Adipose tissue (tissue), 3 donors: Measurements from ENCODE around the gene PIGT. TPM values are rescaled to one million over a fixed set of nuclear protein-coding genes. Genes with fewer than 3 reads are reported as not detected.
A peak's percentile ranks its signal among the peaks of the same experiment; 100 is the strongest.

ENCODE experiments used
- H3K27ac ChIP-seq: one replicate; pipeline ENCODE4 v1.5.1; 2013; ENCODE audit warnings: low read depth, low read length
- WGBS, 3 donors: extraction: QIAGEN DNeasy Blood & Tissue Kit; methylation state at CpG; one replicate each; pipeline ENCODE4 v1.1.7; 2013; 5-methylcytosine and 5-hydroxymethylcytosine counted together
- polyA plus RNA-seq, 3 donors: library from polyadenylated mRNA; stranded (reverse); fragments of 200-250 nt; gene quantifications; one replicate each; pipeline ENCODE4 v1.2.3, GENCODE V29; 2013
- donor health status: healthy with polysubstance abuse.
- donor health status: Bipolar disorder and iron deficiency.
- donor health status: healthy.

The PIGT gene
- 10 to 100 TPM; 45.9 to 73.5 (median 62.2) TPM for polyA plus RNA-seq

- 0% methylated on average over 50 to 52 of the region's 52 CpGs for WGBS, 3 donors
- H3K27ac ChIP-seq: peak within 1 kb of the TSS; percentile 38
Measured at GRCh38 chr20:45415822-45416637, at the start of gene PIGT. Gene PIGT, plus strand, starts transcription at chr20:45416141. Its CDS starts 16 bp downstream, at chr20:45416157.

GRCh38 chr20:45366192-45366591 lies 49.7 kb upstream of the PIGT start:
- no peak overlapping the region for H3K27ac ChIP-seq
- 80 to 93% (median 91%) methylated on average over 1 of the region's 1 CpG for WGBS, 3 donors

GRCh38 chr20:45366631-45367030 lies 49.3 kb upstream of the PIGT start:
- WGBS, 3 donors: 84 to 92% (median 90%) methylated on average over 11 of the region's 11 CpGs

GRCh38 chr20:45367126-45367525 lies 48.8 kb upstream of the PIGT start:
- H3K27ac ChIP-seq: no peak overlapping the region

More at GRCh38 chr20:45366631-45367030, 49.3 kb upstream of the PIGT start:
- no peak overlapping the region for H3K27ac ChIP-seq

- H3K27ac ChIP-seq: no peak overlapping the region
Measured at GRCh38 chr20:45368221-45368980, 47.5 kb upstream of the PIGT start.

GRCh38 chr20:45370571-45371160 lies 45.3 kb upstream of the PIGT start:
- H3K27ac ChIP-seq: no peak overlapping the region
- WGBS, 3 donors: 80 to 92% (median 84%) methylated on average over 3 of the region's 3 CpGs

More at GRCh38 chr20:45368221-45368980, 47.5 kb upstream of the PIGT start:
- WGBS, 3 donors: 54 to 75% (median 57%) methylated on average over 6 of the region's 6 CpGs

- H3K27ac ChIP-seq: no peak overlapping the region
- 88 to 94% (median 93%) methylated on average over 10 of the region's 10 CpGs for WGBS, 3 donors
Measured at GRCh38 chr20:45372241-45372640, 43.7 kb upstream of the PIGT start.

GRCh38 chr20:45372646-45373352 lies 43.1 kb upstream of the PIGT start:
- 37 to 43% (median 40%) methylated on average over 30 of the region's 30 CpGs for WGBS, 3 donors
- H3K27ac ChIP-seq: no peak overlapping the region

GRCh38 chr20:45373353-45374100 lies 42.4 kb upstream of the PIGT start:
- WGBS, 3 donors: 2 to 6% (median 3%) methylated on average over 38 of the region's 38 CpGs

GRCh38 chr20:45374101-45374467 lies 41.9 kb upstream of the PIGT start:
- no peak overlapping the region for H3K27ac ChIP-seq

More at GRCh38 chr20:45373353-45374100, 42.4 kb upstream of the PIGT start:
- H3K27ac ChIP-seq: no peak overlapping the region

GRCh38 chr20:45374966-45375365 lies 41.0 kb upstream of the PIGT start:
- WGBS, 3 donors: 92 to 97% (median 95%) methylated on average over 14 of the region's 14 CpGs
- H3K27ac ChIP-seq: no peak overlapping the region

More at GRCh38 chr20:45374101-45374467, 41.9 kb upstream of the PIGT start:
- WGBS, 3 donors: 55 to 58% (median 57%) methylated on average over 9 of the region's 9 CpGs

- WGBS, 3 donors: 81 to 89% (median 82%) methylated on average over 11 of the region's 11 CpGs
- no peak overlapping the region for H3K27ac ChIP-seq
Measured at GRCh38 chr20:45377269-45377668, 38.7 kb upstream of the PIGT start.

GRCh38 chr20:45378191-45378590 lies 37.8 kb upstream of the PIGT start, which contains the start of gene TP53TG5:
Gene TP53TG5, minus strand, starts transcription at chr20:45378325. Its CDS starts 89 bp downstream, at chr20:45378236.
- H3K27ac ChIP-seq: no peak within 1 kb of the TSS
- WGBS, 3 donors: 82 to 100% (median 87%) methylated on average over 1 of the region's 1 CpG

- 93 to 95% (median 93%) methylated on average over 1 of the region's 1 CpG for WGBS, 3 donors
- no peak overlapping the region for H3K27ac ChIP-seq
Measured at GRCh38 chr20:45387274-45387673, 28.7 kb upstream of the PIGT start.

- H3K27ac ChIP-seq: no peak overlapping the region
- 95 to 97% (median 96%) methylated on average over 2 of the region's 2 CpGs for WGBS, 3 donors
Measured at GRCh38 chr20:45390931-45391330, 25.0 kb upstream of the PIGT start.

GRCh38 chr20:45391559-45391958 lies 24.4 kb upstream of the PIGT start:
- H3K27ac ChIP-seq: no peak overlapping the region
- 74 to 83% (median 77%) methylated on average over 2 of the region's 2 CpGs for WGBS, 3 donors

GRCh38 chr20:45392733-45393132 lies 23.2 kb upstream of the PIGT start:
- 83 to 87% (median 85%) methylated on average over 3 of the region's 3 CpGs for WGBS, 3 donors

More at GRCh38 chr20:45392733-45393132, 23.2 kb upstream of the PIGT start:
- no peak overlapping the region for H3K27ac ChIP-seq
